ENCODE data around the gene LCK.

Gene LCK

DNA sequence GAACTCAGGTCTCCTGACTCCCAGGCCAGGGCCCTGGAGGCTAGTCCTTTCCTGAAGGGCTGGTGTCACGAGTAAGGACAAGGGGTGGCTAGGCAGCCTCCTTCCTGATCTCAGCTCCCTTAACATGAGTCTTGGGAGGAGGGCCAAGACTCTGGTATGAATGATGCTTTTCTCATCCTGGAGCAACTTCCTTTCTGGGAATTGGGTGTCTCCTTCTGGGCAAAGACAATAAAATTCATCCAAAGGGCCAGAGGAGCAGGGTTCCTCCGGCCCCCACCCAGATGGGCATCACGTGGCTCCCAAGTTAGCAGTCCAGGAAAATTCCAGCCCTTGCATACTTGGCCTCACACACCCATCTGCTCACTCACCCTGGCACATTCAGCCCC is 4.2 kb upstream of the LCK start, which contains the start of gene FAM167B (continued):
- TF ChIP-seq GLIS3 (CRISPR knock-in tag; IDR thresholded peaks at IDR 0.05): no peak
- TF ChIP-seq PPARA (CRISPR knock-in tag; IDR thresholded peaks at IDR 0.05; ENCODE audit: borderline replicate concordance): no peak
- TF ChIP-seq ZNF8 (CRISPR knock-in tag; IDR thresholded peaks at IDR 0.05): no peak
- no peak for TF ChIP-seq ZFP3 (CRISPR knock-in tag; IDR thresholded peaks at IDR 0.05)
- no peak for TF ChIP-seq ZC3H10 (CRISPR knock-in tag; IDR thresholded peaks at IDR 0.05)
- no peak for TF ChIP-seq RARB (CRISPR knock-in tag; IDR thresholded peaks at IDR 0.05)

DNA sequence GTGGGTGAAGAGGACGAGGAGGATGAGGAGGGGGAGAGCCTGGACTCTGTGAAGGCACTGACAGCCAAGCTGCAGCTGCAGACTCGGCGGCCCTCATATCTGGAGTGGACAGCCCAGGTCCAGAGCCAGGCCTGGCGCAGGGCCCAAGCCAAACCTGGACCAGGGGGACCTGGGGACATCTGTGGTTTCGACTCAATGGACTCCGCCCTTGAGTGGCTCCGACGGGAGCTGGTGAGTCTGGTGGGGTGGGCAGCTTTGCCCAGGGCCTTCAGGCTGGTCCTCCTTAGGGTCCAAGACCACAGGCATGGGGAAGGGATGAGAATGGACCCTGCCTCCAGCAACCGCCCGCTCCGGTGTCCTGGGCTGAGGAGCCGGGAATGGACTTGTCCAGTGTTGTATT is 3.6 kb upstream of the LCK start:
- TF ChIP-seq OSR1 (CRISPR knock-in tag; IDR thresholded peaks at IDR 0.05): no peak
- no peak for TF ChIP-seq PATZ1 (CRISPR knock-in tag; IDR thresholded peaks at IDR 0.05; ENCODE audit: borderline replicate concordance)
- TF ChIP-seq, protein P1, sequence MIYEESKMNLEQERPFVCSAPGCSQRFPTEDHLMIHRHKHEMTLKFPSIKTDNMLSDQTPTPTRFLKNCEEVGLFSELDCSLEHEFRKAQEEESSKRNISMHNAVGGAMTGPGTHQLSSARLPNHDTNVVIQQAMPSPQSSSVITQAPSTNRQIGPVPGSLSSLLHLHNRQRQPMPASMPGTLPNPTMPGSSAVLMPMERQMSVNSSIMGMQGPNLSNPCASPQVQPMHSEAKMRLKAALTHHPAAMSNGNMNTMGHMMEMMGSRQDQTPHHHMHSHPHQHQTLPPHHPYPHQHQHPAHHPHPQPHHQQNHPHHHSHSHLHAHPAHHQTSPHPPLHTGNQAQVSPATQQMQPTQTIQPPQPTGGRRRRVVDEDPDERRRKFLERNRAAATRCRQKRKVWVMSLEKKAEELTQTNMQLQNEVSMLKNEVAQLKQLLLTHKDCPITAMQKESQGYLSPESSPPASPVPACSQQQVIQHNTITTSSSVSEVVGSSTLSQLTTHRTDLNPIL (CRISPR knock-in tag; IDR thresholded peaks at IDR 0.05; ENCODE audit: low read depth): no peak
- TF ChIP-seq CSRNP3 (CRISPR knock-in tag; IDR thresholded peaks at IDR 0.05): no peak
- no peak for TF ChIP-seq ARNTL (CRISPR knock-in tag; IDR thresholded peaks at IDR 0.05; ENCODE audit: borderline replicate concordance, low read depth)
- no peak for TF ChIP-seq TCF4 (CRISPR knock-in tag; IDR thresholded peaks at IDR 0.05; ENCODE audit: borderline replicate concordance)
- no peak for TF ChIP-seq CSDC2 (CRISPR knock-in tag; IDR thresholded peaks at IDR 0.05)
- no peak for TF ChIP-seq GLIS3 (CRISPR knock-in tag; IDR thresholded peaks at IDR 0.05)
- TF ChIP-seq BACH2 (CRISPR knock-in tag; IDR thresholded peaks at IDR 0.05; ENCODE audit: borderline replicate concordance): no peak
- TF ChIP-seq ZNF8 (CRISPR knock-in tag; IDR thresholded peaks at IDR 0.05): no peak
- no peak for TF ChIP-seq SNAI2 (CRISPR knock-in tag; IDR thresholded peaks at IDR 0.05)
- TF ChIP-seq ZC3H10 (CRISPR knock-in tag; IDR thresholded peaks at IDR 0.05): no peak
- TF ChIP-seq POU6F1 (CRISPR knock-in tag; IDR thresholded peaks at IDR 0.05; ENCODE audit: borderline replicate concordance, low read depth): no peak
- TF ChIP-seq ZNF565 (CRISPR knock-in tag; conservative IDR thresholded peaks at IDR 0.05; ENCODE audit: low read depth): no peak
- no peak for TF ChIP-seq ESRRG (CRISPR knock-in tag; IDR thresholded peaks at IDR 0.05)
- TF ChIP-seq ZFP3 (CRISPR knock-in tag; IDR thresholded peaks at IDR 0.05): no peak
- no peak for TF ChIP-seq ZNF70 (CRISPR knock-in tag; IDR thresholded peaks at IDR 0.05)
- TF ChIP-seq RARB (CRISPR knock-in tag; IDR thresholded peaks at IDR 0.05): no peak
- ATAC-seq: no peak

GRCh38 chr1:32247983-32248889 is 2.8 kb upstream of the LCK start:
- ATAC-seq: peak; percentile 89
- no peak for TF ChIP-seq ZNF565 (CRISPR knock-in tag; conservative IDR thresholded peaks at IDR 0.05; ENCODE audit: low read depth)
- TF ChIP-seq ZC3H10 (CRISPR knock-in tag; IDR thresholded peaks at IDR 0.05): no peak
- no peak for TF ChIP-seq GLIS3 (CRISPR knock-in tag; IDR thresholded peaks at IDR 0.05)
- peak; percentile 84 for TF ChIP-seq ZNF70 (CRISPR knock-in tag; IDR thresholded peaks at IDR 0.05)
- no peak for TF ChIP-seq CSRNP3 (CRISPR knock-in tag; IDR thresholded peaks at IDR 0.05)
- no peak for TF ChIP-seq TOX (CRISPR knock-in tag; IDR thresholded peaks at IDR 0.05; ENCODE audit: borderline replicate concordance)
- TF ChIP-seq RARB (CRISPR knock-in tag; IDR thresholded peaks at IDR 0.05): no peak
- no peak for TF ChIP-seq OSR1 (CRISPR knock-in tag; IDR thresholded peaks at IDR 0.05)
- TF ChIP-seq TCF4 (CRISPR knock-in tag; IDR thresholded peaks at IDR 0.05; ENCODE audit: borderline replicate concordance): peak; percentile 22; the same call in 1 of the 2 replicates
- no peak for TF ChIP-seq ZFP30 (CRISPR knock-in tag; IDR thresholded peaks at IDR 0.05)
- no peak for TF ChIP-seq ZFP3 (CRISPR knock-in tag; IDR thresholded peaks at IDR 0.05)
- TF ChIP-seq, protein P2, sequence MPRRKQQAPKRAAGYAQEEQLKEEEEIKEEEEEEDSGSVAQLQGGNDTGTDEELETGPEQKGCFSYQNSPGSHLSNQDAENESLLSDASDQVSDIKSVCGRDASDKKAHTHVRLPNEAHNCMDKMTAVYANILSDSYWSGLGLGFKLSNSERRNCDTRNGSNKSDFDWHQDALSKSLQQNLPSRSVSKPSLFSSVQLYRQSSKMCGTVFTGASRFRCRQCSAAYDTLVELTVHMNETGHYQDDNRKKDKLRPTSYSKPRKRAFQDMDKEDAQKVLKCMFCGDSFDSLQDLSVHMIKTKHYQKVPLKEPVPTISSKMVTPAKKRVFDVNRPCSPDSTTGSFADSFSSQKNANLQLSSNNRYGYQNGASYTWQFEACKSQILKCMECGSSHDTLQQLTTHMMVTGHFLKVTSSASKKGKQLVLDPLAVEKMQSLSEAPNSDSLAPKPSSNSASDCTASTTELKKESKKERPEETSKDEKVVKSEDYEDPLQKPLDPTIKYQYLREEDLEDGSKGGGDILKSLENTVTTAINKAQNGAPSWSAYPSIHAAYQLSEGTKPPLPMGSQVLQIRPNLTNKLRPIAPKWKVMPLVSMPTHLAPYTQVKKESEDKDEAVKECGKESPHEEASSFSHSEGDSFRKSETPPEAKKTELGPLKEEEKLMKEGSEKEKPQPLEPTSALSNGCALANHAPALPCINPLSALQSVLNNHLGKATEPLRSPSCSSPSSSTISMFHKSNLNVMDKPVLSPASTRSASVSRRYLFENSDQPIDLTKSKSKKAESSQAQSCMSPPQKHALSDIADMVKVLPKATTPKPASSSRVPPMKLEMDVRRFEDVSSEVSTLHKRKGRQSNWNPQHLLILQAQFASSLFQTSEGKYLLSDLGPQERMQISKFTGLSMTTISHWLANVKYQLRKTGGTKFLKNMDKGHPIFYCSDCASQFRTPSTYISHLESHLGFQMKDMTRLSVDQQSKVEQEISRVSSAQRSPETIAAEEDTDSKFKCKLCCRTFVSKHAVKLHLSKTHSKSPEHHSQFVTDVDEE (CRISPR knock-in tag; IDR thresholded peaks at IDR 0.05): no peak

Measured in SK-N-SH treated with all-trans-retinoic acid at 6 μM for 48 hours (cell line).